ENCODE measurements around the gene SECISBP2. TPM values are rescaled to one million over a fixed set of nuclear protein-coding genes. Genes with fewer than 3 reads are reported as not detected.

The SECISBP2 gene
- total RNA-seq, 4 donors from 2014 or later: 77.1 to 110 (median 90.6) TPM

- no peak for DNase-seq
- WGBS, 2 donors: 28 to 29% methylated on average over 2 of the region's 2 CpGs
Measured at GRCh38 chr9:89407070-89407469, 88.8 kb downstream of the SECISBP2 start.

GRCh38 chr9:89408628-89409101 is 90.4 kb downstream of the SECISBP2 start:
- peak overlapping the region in 1 of 3 donors; percentile 13 for H3K27ac ChIP-seq
- intact Hi-C loops (cut with DNase I): no loop called here
- H3K9me3 ChIP-seq: no peaks in the 10 kb centered on the region
- H3K36me3 ChIP-seq: no peaks in the 10 kb centered on the region
- no peaks in the 10 kb centered on the region for H3K27me3 ChIP-seq
- WGBS, 2 donors: 41 to 42% methylated on average over 10 to 11 of the region's 12 CpGs
- no peak for TF ChIP-seq CTCF (IDR thresholded peaks at IDR 0.05)
- no peak for TF ChIP-seq POLR2A (IDR thresholded peaks at IDR 0.05)
- peak; percentile 77 to 81 for DNase-seq
- peaks cover 17 to 31% of the 10 kb centered on the region in 2 donors for H3K4me1 ChIP-seq
- no peak overlapping the region for H3K4me3 ChIP-seq (replicated peaks in 1 of 3)

More at GRCh38 chr9:89407070-89407469, 88.8 kb downstream of the SECISBP2 start:
- no peaks in the 10 kb centered on the region for H3K27me3 ChIP-seq
- H3K36me3 ChIP-seq: no peaks in the 10 kb centered on the region
- no peak overlapping the region for H3K27ac ChIP-seq
- peaks cover 8 to 23% of the 10 kb centered on the region in 2 donors for H3K4me1 ChIP-seq
- H3K4me3 ChIP-seq (replicated peaks in 1 of 3): no peak overlapping the region
- H3K9me3 ChIP-seq: no peaks in the 10 kb centered on the region
- TF ChIP-seq POLR2A (IDR thresholded peaks at IDR 0.05) (no peak), CTCF (IDR thresholded peaks at IDR 0.05) (no peak)
- intact Hi-C loops (cut with DNase I): no loop called here

Small RNAs within 50 kb of the gene (microRNA-seq; reads per million reads assigned to microRNA genes)
- not detected for gene MIR3153

Small RNAs within 50 kb of the gene (small RNA-seq; reads per million reads assigned to genes)
- not detected for gene MIR3153

Other genes with a start within 250 kb of the SECISBP2 start
- gene SHC3, start 139.7 kb upstream of the SECISBP2 start, total RNA-seq: 1 to 10 TPM in 3 of 4 donors, under 1 TPM in 1; 0.40 to 5.9 (median 1.2) TPM
- gene CKS2, start 7.3 kb upstream of the SECISBP2 start, total RNA-seq: 10 to 100 TPM in 2 of 4 donors, 1 to 10 TPM in 2; 2.8 to 16.3 (median 11.2) TPM
- 10 to 100 TPM; 19.9 to 29.6 (median 28.9) TPM for gene SEMA4D, start 179.6 kb downstream of the SECISBP2 start, total RNA-seq